Measurements from ENCODE around the gene HTR3B. TPM values are rescaled to one million over a fixed set of nuclear protein-coding genes. Genes with fewer than 3 reads are reported as not detected.

HTR3B gene
- total RNA-seq, 4 donors from 2014 or later: not detected

- no peak for TF ChIP-seq CTCF (IDR thresholded peaks at IDR 0.05; ENCODE audit: low read depth)
Observed at GRCh38 chr11:113994077-113994954, 89.7 kb downstream of the HTR3B start.

Small RNA genes within 50 kb of the gene (small RNA-seq; reads per million reads assigned to genes)
- not detected for gene RNU6-1107P

Other genes with a start within 250 kb of the HTR3B start
- 1 to 10 TPM in 2 of 4 donors, under 1 TPM in 1, not detected in 1; 0.34 to 7.9 (median 1.1) TPM for gene TMPRSS5, start 198.5 kb upstream of the HTR3B start, total RNA-seq
- gene ZW10, start 131.1 kb upstream of the HTR3B start, total RNA-seq: 10 to 100 TPM; 12.6 to 17.4 (median 13.6) TPM
- not detected for gene CLDN25, start 125.0 kb upstream of the HTR3B start, total RNA-seq
- 10 to 100 TPM; 15.0 to 15.5 (median 15.1) TPM for gene USP28, start 29.2 kb upstream of the HTR3B start, total RNA-seq
- not detected for gene HTR3A, start 70.3 kb downstream of the HTR3B start, total RNA-seq
- 100 to 1,000 TPM; 167 to 446 (median 261) TPM for gene ZBTB16, start 154.9 kb downstream of the HTR3B start, total RNA-seq